GM18870 (cell line): ENCODE data around the gene SLC18B1.
A peak's percentile ranks its signal among the peaks of the same experiment; 100 is the strongest.

Experiments used
- ATAC-seq: cut with Tn5 transposase; IDR thresholded peaks from one replicate; pipeline ENCODE4 v1.9.1; 2021; ENCODE audit warnings: moderate library complexity; ENCODE audit not compliant: unreplicated experiment

Gene SLC18B1

DNA sequence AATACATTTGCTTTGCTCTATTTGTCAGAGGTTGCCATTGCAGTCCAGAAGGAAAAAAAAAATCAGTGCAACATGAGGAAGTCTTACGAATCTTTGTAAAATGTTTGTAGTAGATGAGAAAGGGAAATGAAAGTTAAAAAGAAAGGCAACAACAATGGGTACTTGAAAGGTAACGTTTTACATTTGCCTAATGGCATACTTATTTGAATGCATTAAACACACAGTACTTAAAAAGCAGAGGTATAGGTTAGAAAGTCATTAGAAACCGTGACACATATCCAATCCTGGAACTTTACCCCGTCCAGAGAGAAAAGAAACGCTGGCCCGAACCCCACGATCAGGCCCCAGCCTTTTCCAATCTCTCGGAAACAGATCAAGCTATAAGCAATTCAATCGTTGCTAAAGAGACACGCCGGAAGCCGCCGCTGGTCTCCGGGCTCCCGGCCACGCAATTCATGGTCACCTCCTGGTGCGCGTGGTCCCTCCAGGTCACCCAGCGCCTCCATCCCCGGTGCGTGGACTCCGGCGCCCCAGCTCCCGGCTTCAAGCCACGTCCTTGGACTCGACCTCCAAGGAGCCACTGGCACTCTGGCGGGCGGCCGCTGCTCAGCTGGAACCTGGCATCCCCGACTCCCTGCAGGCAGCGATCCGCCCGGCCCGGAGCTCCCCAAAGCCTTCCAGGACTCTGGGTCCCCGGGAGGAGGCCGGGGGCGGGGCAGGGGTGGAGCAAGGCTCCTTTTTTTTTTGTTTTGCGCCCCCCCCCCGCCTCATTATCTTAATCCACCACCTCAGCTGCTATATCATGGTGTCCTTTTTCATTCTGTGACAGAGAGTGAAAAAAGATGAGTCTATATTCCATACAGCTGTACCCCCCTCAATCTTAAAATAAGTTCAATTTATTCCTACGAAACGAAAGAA lies at the start of gene SLC18B1:
SLC18B1 (minus strand) TSS at position 687 of the 918 bp plus-strand sequence; CDS start at position 506, 181 bp downstream.
- peak; percentile 35 for ATAC-seq

DNA sequence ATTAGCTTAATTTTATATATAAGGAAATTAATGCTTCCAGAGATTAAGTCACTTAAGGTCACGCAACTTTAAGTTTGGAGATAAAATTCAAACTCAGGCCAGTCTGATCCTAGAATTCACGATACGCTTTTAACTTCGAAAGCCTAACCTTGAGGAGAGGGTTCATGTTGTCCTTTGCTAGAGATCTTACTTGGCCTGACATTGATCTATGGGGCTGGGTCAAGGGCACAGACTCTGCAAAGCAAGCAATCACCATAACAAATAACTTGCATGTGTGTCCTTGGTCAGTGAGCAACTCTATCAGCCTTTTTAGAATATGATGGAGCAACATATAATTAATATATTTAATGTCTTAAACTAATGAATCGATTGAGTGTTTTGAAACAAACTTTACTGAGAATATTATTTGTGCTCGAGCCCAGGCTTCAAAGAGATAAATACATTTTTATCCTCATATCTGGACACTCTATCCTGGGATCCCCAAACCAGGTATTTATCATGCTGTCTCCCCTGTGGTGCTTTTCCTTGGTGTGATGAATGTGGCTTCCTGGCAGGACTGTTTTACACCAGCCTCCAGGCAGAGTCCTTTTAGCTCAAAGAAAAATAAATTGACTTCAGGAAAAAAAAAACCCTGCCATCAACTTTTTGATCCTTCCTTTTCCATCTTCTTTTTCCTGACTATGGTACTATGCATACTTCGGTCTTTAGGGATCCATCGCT lies 45.0 kb upstream of the SLC18B1 start:
- ATAC-seq: no peak

DNA sequence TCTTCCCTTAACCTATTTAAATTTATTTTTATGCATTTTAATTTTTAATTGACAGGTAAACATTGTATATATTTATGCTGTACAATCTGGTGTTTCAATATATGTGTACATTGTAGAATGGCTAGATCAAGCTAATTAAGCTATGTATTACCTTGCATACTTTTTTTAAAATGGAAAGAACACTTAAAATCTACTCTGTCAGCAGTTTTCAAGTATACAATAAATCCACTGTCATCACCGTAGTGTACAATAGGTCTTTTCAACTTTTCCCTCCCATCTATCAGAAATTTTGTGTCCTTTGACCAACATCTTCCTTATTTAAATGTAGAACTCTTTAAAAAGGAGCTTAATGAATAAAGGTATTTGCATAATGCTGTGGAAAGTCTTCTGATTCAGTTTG lies 43.5 kb upstream of the SLC18B1 start:
- no peak for ATAC-seq

DNA sequence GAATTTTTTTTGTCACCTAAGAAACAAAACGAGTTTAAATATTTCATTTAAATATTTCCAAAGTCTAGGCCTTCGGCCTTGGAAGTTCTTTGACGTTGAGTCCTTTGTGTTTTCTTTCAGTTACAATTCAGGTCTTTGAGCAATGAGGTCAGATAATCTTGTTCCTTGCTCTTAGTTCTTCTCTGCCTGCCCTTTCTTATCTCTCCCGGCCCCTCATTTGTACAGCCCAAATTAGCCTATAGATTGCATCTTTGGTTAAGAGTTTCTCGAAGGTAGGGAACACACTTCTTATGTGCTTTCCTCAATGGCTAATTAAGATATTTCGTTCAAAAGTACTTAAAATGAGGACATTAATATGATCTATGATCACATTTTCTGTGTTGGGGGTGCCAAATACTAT lies 34.5 kb upstream of the SLC18B1 start:
- no peak for ATAC-seq

DNA sequence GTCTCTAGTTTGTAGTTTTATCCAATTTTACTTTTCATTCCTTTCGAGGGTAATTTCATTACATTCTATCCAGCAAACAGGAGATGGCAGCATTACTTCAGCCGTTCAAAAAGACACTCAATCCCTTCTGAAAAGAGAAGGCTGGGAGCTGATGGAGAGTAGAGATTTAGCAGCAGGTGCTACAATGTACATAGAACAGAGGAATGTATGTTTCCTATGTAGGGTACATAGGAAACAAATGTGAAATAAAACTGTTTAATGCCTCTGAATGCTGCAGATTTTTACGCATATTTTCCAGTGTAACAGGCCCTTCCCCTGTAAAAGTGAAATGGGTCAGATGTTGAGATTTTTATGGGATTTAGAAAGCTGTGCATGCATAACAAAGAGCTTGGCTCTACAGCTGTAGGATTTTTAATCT lies 31.9 kb upstream of the SLC18B1 start:
- no peak for ATAC-seq

DNA sequence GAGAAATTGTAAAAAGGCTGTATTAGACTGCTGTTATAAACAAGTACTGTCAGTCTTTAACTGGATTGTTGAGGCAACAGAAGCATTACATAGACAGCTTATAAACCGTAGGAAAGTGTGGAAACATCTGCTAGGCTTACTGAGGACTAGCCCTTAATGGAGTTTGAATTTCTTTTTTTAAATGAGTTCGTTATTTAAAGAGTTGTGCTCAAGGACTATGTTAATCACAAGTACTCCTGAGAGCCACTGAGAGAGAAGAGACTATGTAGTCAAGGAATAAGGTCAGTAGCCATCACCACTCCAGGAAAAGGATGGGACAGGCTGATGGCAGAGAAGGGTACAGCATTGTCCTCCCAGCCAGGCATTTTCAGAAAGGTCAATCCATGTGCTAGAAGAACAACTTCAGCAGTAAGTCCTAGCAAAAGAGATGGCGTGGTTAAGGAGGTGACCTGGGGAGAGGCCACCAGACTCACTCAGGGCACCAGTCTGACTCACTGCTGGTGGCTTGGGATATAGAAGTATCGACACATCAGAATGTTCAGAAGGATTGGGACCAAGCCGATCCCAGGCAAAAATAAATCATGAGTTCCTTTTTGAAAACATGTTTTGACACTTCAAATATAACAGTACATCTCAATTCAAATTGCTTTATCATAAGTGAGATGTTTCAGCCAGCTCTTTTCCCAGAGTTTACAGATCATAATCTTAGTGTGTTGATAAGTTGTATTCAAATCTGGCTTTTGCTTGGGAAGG lies 22.4 kb upstream of the SLC18B1 start:
- no peak for ATAC-seq

DNA sequence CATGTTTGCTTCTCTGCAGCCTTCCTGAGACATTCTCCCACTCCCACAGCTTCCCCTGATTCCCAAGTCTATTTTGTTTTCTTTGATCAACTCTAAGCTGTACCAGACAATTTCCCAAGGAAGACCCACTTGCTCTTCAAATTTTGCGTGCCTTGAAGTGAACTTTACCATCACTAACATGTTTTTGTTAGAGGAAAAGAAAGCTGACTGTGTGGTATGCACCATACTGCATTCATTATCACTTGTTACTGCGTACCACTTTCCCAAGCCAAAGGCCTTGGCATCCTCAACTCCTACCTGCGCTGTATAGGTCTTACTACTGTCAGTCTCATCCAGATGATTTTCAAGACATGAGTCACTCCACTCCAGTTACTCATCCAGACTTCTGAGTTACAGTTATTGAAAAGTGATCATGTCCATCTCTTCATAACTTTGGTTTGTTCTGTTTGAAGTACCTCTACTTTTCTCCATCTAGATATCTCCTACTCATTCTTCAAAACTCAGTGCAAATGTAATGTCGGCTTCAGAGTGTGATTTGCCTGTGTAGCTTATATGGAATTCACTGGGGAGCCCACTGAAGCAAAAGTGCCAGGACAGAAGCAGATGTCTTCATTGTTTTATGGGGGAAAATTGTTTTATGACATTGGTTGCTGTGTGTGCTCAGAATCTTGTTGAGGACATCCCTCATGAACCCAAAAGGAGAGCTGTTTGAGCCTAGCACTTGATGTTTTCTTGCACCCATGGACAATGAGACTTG lies 21.1 kb upstream of the SLC18B1 start:
- ATAC-seq: no peak

DNA sequence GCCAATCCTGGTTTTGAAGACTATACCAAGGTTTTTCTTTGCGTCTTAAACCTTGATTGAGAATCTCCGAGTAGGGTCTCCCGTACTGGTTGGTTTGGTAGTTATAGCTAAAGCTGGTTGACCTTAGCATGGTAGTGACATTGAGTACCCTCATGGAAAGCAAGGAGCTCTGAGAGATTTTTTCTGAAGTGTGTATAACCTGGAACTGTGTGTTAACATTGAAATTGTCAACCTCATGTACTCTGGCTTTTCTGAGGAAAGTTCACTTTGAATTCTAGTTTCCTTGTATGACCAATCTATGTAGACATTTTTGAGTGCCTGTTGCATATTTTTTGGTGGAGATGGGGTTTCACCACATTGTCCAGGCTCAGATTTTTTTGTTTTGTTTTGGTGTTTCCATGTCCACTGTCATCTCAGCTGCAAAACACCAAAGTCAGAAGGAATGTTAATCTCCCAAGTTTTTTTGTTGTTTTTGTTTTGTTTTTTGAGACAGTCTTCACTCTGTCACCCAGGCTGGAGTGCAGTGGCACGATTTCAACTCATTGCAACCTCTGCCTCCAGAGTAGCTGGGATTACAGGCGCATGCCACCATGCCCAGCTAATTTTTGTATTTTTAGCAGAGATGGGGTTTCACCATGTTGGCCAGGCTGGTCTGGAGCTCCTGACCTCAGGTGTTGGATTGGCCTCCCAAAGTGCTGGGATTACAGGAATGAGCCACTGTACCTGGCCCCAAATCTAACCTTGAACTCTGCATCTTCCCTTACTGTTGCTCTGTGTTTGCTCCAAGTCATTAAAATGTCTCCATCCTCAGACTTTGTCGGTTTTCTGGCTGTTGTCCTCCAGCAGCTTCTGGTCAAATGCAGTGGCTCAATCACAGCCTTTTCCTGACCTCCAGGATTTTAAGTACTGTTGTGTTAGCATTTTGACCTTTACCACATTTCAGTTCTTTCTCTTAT lies 20.2 kb upstream of the SLC18B1 start:
- ATAC-seq: no peak

DNA sequence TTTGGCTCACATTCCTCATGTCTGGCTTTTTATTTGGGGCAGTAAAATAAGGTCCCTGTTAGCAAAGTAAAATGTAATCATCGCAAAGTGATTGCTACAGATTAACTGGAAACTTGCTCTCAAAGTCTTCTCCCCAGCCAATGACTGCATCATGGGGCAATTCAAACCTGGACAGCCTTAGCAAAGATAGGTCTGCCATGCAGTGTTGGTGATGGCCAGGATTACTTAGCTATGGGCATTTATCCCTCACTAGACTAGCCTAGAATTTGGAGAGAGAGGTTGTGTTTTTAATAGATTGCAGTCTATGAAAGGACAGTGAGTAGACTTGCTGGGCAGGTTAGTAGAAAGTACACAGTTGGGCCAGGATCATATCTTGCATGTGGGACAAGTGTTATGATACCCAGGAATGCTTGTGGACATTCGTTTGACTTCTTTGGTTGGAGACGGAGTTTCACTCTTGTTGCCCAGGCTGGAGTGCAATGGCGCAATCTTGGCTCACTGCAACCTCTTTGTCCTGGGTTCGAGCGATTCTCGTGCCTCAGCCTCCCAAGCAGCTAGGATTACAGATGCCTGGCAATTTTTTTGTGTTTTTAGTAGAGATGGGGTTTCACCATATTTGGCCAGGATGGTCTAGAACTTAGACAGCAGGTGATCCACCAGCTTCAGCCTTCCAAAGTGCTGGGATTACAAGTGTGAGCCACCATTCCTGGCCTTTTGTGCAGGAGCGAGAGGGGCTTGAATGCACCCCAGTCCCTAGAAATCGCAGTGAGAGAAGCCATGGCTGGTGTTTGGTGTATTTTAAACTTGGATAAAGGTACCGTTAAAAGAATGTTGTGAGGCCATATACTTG lies 19.3 kb upstream of the SLC18B1 start:
- no peak for ATAC-seq

DNA sequence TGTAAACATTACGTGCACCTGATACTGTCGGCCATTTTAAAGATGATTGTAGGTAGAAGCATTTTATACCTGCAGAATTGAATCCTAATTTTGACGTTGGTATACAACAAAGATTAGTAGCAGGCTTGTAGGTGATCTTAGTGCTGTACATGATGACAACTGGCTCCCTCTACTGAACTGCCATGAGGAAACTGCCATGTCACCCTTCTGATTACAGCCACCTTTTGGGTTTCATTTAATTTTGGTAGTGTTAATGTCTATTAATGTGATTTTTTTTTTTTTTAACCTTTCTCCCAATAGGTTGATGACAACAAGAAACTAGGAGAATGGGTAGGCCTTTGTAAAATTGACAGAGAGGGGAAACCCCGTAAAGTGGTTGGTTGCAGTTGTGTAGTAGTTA lies 18.2 kb upstream of the SLC18B1 start:
- ATAC-seq: no peak

DNA sequence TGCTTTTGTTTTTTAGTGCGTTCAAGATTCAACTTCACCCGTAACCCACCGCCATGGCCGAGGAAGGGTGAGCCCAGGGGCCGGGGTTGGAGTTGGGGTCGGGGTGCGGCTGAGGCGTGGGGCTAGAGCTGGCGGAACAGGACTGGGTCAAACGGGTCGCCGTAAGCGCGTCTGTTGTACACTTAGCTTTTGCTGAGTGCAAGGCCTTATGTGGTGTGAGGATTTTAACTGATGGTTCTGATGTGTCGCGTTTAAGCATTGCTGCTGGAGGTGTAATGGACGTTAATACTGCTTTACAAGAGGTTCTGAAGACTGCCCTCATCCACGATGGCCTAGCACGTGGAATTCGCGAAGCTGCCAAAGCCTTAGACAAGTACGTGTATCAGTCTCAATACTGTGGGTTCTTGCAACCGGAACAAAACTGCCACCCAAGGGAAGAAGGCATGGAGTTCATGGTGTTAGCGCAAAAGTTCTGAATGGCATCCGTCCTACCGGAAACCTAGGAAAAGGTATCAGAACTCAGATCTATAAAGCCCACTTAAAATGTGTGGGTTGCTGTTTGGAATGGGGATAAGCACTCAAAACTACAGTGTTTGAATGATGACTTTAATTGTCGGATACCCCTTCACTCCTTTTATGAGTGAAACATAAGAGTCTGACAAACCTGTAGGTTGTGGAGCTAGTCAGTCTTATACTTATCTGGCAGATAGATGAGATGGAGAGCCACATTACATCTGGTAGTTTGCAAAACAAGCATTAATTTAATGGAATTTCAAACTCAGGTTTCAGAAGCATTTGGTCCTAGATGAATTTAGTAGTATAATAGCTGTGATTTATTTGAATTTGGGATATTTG lies 16.5 kb upstream of the SLC18B1 start:
- ATAC-seq: no peak

DNA sequence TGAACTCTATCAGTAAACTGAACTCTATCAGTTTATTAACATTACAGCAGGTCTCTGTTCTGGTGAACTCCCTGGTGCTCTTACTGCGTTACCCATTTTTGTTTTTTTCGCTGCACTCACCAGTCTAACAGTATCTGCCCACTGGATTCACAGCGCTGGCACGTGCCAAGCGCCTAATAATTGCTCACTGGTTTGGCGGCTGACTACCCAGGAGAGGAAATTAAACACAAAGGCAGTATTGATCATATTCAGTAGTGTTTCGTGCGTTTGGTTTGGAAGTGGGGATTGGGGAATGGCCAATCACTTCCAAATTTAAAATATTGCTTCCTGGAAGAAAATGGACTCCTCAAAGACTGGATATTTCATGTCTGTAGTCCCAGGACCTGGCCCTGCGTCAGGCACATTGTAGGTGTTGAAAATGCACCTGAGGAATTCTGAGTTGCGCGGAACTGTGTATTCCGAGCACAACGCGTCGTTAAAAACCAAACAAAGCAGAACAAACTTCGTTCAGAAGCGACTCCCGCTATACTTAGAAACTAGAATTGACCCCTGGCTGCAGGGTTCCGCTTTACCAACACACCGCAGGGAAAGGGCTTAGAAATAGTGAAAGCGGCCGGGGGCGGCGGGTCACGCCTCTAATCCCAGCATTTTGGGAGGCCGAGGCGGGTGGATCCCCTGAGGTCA lies 14.9 kb upstream of the SLC18B1 start:
- ATAC-seq: peak; percentile 30

DNA sequence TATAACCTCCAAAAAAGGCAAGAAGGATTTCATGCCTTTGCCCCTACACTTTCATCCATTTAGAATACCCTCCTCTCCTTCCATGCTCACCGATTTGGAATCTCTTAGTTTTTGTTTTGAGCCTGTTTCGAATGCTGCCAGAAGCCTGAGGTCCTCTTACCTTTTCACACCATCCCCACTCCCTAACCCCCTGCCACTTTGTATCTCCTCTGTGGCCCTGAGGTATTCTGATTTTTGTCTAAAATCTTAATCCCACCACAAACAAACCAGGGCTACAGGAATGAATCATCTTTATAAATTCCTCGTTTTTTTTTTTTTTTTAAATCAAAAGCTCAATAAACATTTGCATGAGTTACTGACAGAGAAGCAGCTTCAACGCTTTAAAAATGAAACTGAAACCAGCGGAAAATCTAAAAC lies 14.3 kb upstream of the SLC18B1 start:
- peak; percentile 0 for ATAC-seq

DNA sequence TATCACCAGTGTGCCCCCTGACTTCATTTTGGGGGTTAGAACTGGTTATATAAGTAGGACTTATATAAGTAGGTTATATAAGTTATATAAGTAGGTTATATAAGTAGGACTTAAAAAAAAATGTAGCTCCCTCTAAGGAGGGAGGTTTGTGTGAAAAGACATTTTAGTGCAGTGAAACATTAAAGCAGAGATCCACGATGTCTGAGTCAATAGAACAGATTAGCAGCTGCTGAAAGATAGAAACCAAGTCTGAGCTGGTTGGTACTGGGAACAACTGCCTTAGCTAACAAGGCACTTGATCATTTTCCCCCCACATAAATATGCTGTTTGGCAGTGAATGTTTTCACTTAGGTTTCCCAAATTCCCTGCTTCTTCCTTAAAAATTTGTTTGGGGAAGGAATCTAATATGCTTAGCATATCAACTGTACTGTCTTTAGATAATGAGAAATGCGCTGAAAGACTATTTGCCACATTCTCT lies 13.9 kb upstream of the SLC18B1 start:
- no peak for ATAC-seq

DNA sequence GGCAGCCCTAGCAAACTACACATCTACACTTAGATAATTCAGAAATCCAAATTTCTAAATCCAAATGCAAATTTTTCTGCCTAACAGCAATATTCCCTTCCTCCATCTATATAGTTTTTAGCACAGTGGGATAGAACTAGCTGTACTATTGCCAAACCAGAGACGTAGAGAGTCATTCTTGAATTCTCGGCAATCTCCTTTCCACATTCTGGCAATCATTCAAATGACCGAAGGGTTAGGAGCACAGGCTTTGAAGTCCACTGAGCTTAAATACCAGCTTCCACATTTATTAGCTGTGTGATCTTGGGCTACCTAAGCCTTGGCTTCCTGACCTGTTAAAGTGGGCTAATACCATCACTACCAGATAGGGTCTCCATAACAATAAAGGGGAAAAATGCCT lies 12.8 kb upstream of the SLC18B1 start:
- ATAC-seq: no peak

DNA sequence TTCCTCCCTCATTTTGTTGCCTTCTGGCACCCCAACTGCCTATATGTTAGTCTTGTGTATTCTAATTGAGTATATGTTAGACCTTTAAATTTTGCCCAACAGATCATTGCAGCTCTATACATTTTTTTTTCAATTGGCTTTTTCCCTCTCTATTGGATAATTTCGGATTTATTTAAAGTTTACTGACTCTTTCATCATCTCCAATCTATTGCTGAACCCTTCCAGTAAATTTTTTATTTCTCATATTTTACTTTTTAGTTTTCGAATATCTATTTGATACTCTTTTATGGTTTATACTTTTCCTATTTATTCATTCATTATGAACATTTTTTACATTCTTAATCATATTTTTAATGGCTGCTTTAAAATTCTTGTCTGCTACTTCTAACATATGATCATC lies 7.1 kb upstream of the SLC18B1 start:
- ATAC-seq: no peak

DNA sequence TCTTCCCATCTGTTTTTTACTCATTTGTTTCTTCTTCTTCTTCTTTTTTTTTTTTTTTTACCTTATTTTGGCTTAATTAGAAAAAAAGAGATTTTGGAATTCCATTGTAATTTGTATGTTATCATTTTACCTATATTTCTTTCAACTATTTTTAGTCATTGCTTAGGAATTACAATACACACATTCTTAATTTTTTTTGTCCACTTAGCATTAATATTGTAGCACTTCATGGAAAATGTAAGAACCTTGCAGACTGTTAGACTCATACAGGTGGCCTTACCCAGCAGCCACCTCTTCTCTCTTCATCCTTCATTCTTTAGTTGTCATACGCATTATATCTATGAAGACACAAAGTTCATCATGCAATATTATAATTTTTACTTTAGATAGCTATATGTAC lies 5.8 kb upstream of the SLC18B1 start:
- no peak for ATAC-seq
